HG03342 (cell line): ENCODE measurements around the gene SLC25A23.
"Not testable (repeated sequence)": the region's sequence is repeated elsewhere in the genome, so short reads cannot be mapped to it uniquely, and the experiment has no call there.

Source experiments
- ATAC-seq: cut with Tn5 transposase; IDR thresholded peaks from one replicate; pipeline ENCODE4 v1.9.1; 2021; ENCODE audit warnings: mild to moderate bottlenecking, moderate library complexity; ENCODE audit not compliant: unreplicated experiment

The SLC25A23 gene

DNA sequence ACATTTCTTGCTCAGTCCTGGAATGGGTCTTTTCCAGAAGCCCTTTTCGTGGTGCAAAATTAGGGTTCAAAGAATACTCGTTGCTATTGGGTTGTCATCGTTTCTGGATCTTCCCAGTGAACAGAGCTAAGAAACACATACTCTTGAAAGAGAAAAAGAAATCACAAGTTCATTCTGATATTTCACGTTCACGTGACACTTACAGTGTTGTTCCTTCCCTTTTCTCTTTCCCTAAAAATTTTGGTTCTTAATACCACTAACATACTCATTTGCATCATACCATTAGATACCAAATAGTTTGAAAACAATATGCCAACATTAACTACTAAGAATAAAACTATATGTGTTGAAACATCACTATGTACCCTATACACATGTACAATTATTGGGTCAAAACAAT, 53.2 kb downstream of the SLC25A23 start:
- ATAC-seq, result no peak

GRCh38 chr19:6402837-6403608, 56.6 kb downstream of the SLC25A23 start:
- no peak for ATAC-seq

GRCh38 chr19:6402058-6402457, 57.5 kb downstream of the SLC25A23 start:
- no peak for ATAC-seq

DNA sequence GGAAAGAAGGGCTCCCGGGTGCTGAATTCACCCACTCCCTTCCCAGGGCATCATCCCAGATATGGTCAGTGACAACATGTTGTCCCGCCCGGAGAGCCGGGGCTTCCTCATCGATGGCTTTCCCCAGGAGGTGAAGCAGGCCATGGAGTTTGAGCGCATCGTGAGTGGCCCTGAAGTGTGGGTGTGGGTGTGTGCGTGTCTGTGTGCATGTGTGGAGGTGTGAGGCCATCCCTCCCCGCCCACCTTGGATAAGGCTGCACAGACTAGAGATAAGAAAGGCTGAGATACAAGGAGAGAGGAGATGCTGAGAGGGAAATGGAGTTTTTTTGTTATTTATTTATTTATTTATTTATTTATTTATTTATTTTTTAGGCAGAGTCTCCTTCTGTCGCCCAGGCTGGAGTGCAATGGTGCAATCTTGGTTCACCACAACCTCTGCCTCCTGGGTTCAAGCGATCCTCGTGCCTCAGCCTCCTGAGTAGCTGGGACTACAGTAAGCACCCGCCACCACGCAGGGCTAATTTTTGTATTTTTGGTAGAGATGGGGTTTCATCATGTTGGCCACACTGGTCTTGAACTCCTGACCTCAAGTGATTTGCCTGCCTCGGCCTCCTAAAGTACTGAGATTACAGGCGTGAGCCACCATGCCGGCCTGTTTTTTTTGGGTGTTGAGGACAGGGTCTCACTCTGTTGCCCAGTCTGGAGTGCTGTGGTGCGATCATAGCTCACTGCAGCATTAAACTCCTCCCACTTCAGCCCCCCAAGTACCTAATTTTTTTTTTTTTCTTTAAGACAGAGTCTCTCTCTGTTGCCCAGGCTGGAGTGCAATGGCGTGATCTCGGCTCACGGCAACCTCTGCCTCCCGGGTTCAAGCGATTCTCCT, 59.3 kb downstream of the SLC25A23 start:
- ATAC-seq, result not testable (repeated sequence)

- no peak for ATAC-seq
These were observed 63.3 kb downstream of the SLC25A23 start for GRCh38 chr19:6396305-6396704.

DNA sequence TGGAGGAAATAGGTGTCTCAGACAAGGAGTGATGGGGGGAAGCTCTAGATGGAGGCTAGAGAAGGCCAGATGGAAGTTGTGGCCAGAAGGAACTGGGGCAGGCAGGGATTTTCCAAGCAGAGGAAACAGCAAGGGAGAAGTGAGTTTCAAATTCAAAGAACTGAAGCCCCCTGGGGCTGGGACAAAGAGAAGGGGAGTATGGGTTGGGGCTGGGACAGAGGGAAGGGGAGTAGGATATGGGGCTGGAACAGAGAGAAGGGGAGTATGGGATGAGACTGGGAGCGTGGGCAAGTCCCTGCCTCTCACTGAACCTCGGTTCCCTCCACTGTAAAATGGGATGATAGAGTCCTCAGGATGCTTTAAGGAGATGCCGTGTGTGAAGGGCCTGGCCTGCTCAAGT, 64.8 kb downstream of the SLC25A23 start:
- ATAC-seq, result no peak

- ATAC-seq, result no peak
These were observed 65.6 kb downstream of the SLC25A23 start for GRCh38 chr19:6393983-6394412.

DNA sequence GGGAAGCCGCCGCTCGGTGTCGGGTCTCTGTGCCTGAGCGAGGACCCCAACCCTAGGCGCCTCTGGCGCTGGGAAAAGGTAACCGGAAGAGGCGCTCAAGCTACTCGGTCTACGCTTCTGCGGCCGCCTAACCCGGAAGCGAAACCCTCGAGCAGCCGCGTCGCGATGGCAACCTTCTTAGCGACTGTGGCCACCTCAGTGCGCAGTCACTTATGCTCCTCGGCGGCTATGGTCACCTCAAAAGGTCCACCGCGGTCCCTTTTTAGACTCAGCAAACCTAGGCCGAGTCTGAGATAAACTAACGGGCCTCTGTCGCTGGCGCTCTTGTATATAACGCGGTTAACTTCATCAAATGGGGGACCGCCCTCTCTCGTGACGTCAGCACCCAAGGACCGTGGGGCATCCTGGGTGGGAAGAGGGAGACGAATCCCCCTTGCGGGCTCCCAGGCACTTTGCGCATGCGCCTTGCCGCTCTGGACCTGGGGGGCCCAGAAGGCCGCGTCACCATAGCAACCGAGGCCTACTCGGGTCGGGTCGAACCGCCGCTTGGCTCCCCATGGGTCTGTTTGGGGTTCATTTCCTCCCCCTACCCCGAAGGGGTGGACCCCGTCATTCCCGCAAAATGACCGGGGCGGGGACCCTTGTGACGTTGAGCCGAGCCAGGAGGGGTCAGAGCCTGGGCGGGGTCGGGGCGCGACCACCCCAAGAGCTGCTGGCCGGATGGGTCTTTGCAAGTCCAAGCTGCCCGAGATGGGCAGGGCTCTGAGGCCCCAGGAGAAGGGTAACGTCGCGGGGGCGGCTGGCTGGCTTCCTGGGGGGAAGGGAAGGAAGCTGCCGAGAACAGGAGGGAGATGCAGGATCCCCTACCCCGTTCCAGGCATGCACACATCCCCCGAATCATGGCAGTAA, 66.3 kb downstream of the SLC25A23 start, which contains the start of gene GTF2F1:
Gene GTF2F1, minus strand, starts transcription at position 91 of the 909 bp plus-strand sequence. CDS start 169 bp downstream, outside the sequence.
- peak; percentile 76 for ATAC-seq

GRCh38 chr19:6392221-6393073, 67.1 kb downstream of the SLC25A23 start:
- ATAC-seq, result no peak
